Esophagus squamous epithelium (tissue), 5 donors: ENCODE measurements around the gene PNMA6E. TPM values are rescaled to one million over a fixed set of nuclear protein-coding genes. Genes with fewer than 3 reads are reported as not detected.

ENCODE experiments used
- DNase-seq: peaks from one replicate; lab custom pipeline; 2025; lab: John Stamatoyannopoulos, UW
- H3K27ac ChIP-seq, 4 donors: fragments of 200-600 bp; sonication (generic); one replicate each; pipeline ENCODE4 v1.5.1; 2016 to 2019; ENCODE audit warnings: mild to moderate bottlenecking in 1 of 4
- H3K27me3 ChIP-seq, 4 donors: fragments of 200-600 bp; sonication (generic); 1 replicate in 3 of 4; 2 replicates in 1 of 4; pipeline versions ENCODE4 v1.5.1 to v1.6.0; 2017 to 2021; ENCODE audit warnings: antibody characterized with exemption in 1 of 4
- H3K36me3 ChIP-seq, 3 donors: fragments of 200-600 bp; sonication (generic); one replicate each; pipeline ENCODE4 v1.5.1; 2016 to 2019
- H3K4me1 ChIP-seq, 3 donors: fragments of 200-600 bp; sonication (generic); one replicate each; pipeline ENCODE4 v1.5.1; 2017 to 2019
- H3K4me3 ChIP-seq, 4 donors: fragments of 200-600 bp; sonication (generic); 1 replicate in 3 of 4; 2 replicates in 1 of 4; pipeline ENCODE4 v1.5.1; 2016 to 2019; ENCODE audit warnings: mild to moderate bottlenecking in 2 of 4, moderate library complexity in 1 of 4
- H3K9me3 ChIP-seq, 3 donors: fragments of 200-600 bp; sonication (generic); one replicate each; pipeline ENCODE4 v1.5.1; 2016 to 2019
- POLR2A ChIP-seq, 4 donors: fragments of 450-650 bp; IDR thresholded peaks; one replicate each; pipeline ENCODE4 v1.6.1; 2017; ENCODE audit warnings: antibody characterized with exemption in 4 of 4, mild to moderate bottlenecking in 4 of 4, moderate library complexity in 3 of 4
- WGBS, 2 donors: methylation state at CpG; one replicate each; pipeline ENCODE4 v1.1.5; 2018; 5-methylcytosine and 5-hydroxymethylcytosine counted together
- intact Hi-C: fragments of 100-400 bp; cut with DNase I; formaldehyde crosslinking; loops from one replicate; pipeline ENCODE4 v1.15.0; 2022
- total RNA-seq, 4 donors: library from RNA; depleted of rRNA; stranded (reverse); fragments of >200 nt; gene quantifications; one replicate each; pipeline ENCODE4 v1.1.0, GENCODE V29; 2016
- TF ChIP-seq, protein P1 (sequence below), 6 experiments: fragments of 450-650 bp in 4 of 6; fragments of 200-600 bp in 2 of 6; sonication (generic) in 2 of 6; IDR thresholded peaks; one replicate each; pipeline ENCODE4 v1.5.1; 2016 to 2019; ENCODE audit warnings: antibody characterized with exemption in 6 of 6, mild to moderate bottlenecking in 4 of 6, moderate library complexity in 4 of 6
- donor health status: DM: yes; HTN: yes; CAD: no.

Gene PNMA6E
- not detected for total RNA-seq

DNA sequence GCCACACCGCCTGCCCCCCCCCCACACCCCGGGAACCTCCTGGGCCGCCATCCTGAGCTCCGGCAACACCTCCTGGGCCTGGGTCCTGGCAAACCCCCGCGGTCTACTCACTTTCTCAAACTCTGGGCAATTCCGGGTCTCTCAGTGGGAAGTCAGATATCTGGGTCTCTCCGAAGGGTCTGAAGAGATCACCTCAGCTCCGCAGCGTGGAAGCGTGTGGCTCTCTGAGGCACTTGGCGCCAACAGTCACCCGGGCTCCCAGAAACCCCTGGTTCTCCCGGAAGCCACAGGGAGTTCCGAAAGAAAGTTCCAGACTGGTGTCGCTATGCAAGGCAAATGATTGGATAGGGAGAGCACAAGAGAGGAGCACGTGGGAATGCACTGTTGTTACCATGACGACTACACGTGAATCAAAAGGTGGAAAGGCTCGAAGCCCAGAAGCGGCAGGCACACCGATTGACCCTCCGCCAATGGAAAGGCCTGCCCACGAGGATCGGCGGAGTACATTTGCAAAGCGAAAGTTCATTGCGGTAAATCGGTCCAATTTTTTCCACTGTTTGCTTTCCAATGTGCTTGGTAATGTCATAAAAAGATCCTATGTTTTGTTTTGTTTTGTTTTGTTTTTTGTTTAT lies at the start of gene PNMA6E:
TSS of gene PNMA6E (minus strand) at position 218 of the 632 bp plus-strand sequence. CDS start 2,501 bp downstream, outside the sequence.
- DNase-seq: no peak
- H3K27ac ChIP-seq: no peak within 1 kb of the TSS
- no peaks in the 10 kb centered on the region for H3K36me3 ChIP-seq
- H3K27me3 ChIP-seq: peaks cover 0 to 7% (median 0%) of the 10 kb centered on the region in 4 donors
- no peak within 1 kb of the TSS for H3K4me3 ChIP-seq
- WGBS, 2 donors: 92% methylated on average over 8 to 22 of the region's 29 CpGs
- no peaks in the 10 kb centered on the region for H3K4me1 ChIP-seq
- TF ChIP-seq POLR2A (IDR thresholded peaks at IDR 0.05): no peak
- TF ChIP-seq, protein P1, sequence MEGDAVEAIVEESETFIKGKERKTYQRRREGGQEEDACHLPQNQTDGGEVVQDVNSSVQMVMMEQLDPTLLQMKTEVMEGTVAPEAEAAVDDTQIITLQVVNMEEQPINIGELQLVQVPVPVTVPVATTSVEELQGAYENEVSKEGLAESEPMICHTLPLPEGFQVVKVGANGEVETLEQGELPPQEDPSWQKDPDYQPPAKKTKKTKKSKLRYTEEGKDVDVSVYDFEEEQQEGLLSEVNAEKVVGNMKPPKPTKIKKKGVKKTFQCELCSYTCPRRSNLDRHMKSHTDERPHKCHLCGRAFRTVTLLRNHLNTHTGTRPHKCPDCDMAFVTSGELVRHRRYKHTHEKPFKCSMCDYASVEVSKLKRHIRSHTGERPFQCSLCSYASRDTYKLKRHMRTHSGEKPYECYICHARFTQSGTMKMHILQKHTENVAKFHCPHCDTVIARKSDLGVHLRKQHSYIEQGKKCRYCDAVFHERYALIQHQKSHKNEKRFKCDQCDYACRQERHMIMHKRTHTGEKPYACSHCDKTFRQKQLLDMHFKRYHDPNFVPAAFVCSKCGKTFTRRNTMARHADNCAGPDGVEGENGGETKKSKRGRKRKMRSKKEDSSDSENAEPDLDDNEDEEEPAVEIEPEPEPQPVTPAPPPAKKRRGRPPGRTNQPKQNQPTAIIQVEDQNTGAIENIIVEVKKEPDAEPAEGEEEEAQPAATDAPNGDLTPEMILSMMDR (IDR thresholded peaks at IDR 0.05): no peak
- no peaks in the 10 kb centered on the region for H3K9me3 ChIP-seq
- intact Hi-C loops: no loop called here

DNA sequence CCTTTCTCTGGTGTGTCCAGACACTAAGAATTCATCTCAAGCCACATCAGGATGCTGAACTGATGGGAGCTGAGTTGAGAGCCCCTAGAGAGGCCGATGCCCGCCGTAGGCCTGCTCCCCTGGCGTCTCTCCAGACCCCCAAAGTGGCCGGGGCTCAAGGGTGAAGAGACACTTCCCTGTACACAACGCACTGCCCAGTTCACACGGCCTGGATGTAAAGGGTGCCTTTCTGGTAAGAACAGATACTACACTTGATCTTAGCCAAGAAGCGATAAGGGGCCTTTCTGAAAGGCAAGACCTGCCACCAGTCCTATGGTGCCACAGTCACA lies 49.8 kb upstream of the PNMA6E start:
- no peaks in the 10 kb centered on the region for H3K9me3 ChIP-seq
- no peak for TF ChIP-seq POLR2A (IDR thresholded peaks at IDR 0.05)
- TF ChIP-seq, protein P1 (IDR thresholded peaks at IDR 0.05): no peak
- no peak overlapping the region for H3K4me3 ChIP-seq
- no peak for DNase-seq
- H3K4me1 ChIP-seq: peaks cover 0 to 1% (median 0%) of the 10 kb centered on the region in 3 donors
- intact Hi-C loops: no loop called here
- H3K36me3 ChIP-seq: peaks cover 0 to 49% (median 0%) of the 10 kb centered on the region in 3 donors
- no peak overlapping the region for H3K27ac ChIP-seq
- 89 to 100% methylated on average over 1 to 6 of the region's 8 CpGs for WGBS, 2 donors
- no peaks in the 10 kb centered on the region for H3K27me3 ChIP-seq

DNA sequence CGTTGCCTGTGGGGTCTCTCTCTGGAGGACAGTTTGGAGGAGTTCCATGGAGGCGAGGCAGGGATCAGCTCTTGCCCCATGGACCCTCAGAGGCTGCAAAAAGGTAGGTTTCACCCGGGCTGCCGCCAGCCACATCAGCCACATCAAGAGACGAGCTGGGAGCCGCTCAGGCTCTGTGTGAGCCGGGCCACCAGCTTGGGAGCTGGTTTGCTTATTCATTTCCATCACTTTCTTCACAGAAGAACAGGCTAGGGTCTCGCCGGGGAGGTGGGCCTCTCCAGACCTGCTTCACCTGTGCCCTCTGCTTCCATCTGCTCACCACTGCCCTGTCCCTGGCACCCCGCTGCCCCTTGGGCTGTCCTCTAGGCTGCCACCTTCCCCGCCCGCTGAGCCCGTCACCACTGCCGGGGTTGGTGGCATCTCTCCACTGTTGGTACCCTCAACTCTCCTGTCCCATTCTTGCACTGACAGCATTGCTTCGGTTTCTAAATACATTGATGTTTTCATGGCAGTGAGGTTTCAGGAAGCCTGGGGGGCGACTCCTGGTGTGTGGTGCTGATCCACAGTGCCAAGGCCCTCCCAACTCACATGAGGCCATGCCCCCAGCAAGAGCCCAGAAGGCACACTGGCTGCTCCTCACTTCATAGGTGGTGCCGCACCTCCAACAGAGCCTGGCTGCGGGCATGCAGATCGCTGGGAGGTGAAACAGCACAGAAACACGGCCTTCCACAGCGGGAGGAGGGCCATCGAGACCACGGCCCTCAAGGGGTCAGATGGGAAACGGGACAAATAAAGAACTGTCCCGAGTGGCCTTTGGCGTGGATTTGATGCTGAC lies 49.2 kb upstream of the PNMA6E start:
- peaks cover 0 to 43% (median 0%) of the 10 kb centered on the region in 3 donors for H3K36me3 ChIP-seq

DNA sequence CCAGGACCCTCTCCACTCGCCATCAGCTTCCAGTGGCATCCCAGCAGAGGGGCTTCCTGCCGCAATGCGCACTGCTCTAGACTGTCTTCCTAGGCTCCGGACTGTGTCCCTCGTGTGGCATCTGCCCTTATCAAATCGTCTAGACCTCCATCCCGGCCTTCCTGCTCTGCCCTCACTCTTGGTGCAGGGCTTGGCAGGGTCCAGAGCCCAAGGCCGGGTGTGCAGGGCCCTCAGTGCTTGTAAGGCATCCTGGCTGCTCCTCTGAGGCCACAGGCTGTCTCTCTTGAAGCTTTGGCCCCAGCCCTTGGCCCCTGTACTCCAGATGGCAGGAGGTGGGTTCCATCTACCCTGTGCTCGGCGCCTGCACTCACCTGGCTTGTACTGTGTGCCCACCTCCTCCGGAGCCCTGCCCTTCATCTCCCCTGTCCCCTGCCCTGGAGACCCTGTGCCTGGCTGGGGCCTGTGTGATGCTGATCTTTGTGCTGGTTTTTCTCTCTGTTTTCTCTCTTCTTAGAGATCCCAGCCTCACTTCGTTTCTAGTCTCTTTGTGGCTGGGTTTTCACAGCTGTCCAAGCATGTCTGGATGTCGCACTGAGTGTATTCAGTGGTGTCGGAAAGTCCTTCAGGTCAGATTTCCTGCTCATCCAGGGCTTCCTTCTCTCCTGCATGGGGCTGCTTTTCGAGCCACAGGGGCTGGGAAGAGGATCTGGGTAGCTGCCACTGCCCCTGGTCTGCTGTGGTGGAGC lies 48.4 kb upstream of the PNMA6E start:
- intact Hi-C loops: no loop called here
- DNase-seq: no peak
- no peak overlapping the region for H3K4me3 ChIP-seq
- H3K9me3 ChIP-seq: no peaks in the 10 kb centered on the region
- peaks cover 0 to 35% (median 0%) of the 10 kb centered on the region in 3 donors for H3K36me3 ChIP-seq
- H3K27ac ChIP-seq: no peak overlapping the region
- H3K27me3 ChIP-seq: no peaks in the 10 kb centered on the region
- TF ChIP-seq POLR2A (IDR thresholded peaks at IDR 0.05): no peak
- TF ChIP-seq, protein P1 (IDR thresholded peaks at IDR 0.05): no peak
- H3K4me1 ChIP-seq: no peaks in the 10 kb centered on the region
- WGBS, 2 donors: 73 to 82% methylated on average over 4 to 12 of the region's 15 CpGs

More for the DNA sequence above, 49.2 kb upstream of the PNMA6E start:
- no peak overlapping the region for H3K27ac ChIP-seq
- no peaks in the 10 kb centered on the region for H3K4me1 ChIP-seq
- TF ChIP-seq, protein P1 (IDR thresholded peaks at IDR 0.05): no peak
- TF ChIP-seq POLR2A (IDR thresholded peaks at IDR 0.05): no peak
- DNase-seq: no peak
- H3K9me3 ChIP-seq: no peaks in the 10 kb centered on the region
- no peaks in the 10 kb centered on the region for H3K27me3 ChIP-seq
- 80 to 100% methylated on average over 3 to 22 of the region's 26 CpGs for WGBS, 2 donors
- intact Hi-C loops: no loop called here
- H3K4me3 ChIP-seq: no peak overlapping the region
